G401.6 (cell line): Measurements from ENCODE around the gene PRH1.

Experiments
- FAIRE-seq: peaks from 2 replicates; lab custom pipeline; 2012; peaks lifted over from hg19 to GRCh38; lab: Jason Lieb, UNC

The PRH1 gene

DNA sequence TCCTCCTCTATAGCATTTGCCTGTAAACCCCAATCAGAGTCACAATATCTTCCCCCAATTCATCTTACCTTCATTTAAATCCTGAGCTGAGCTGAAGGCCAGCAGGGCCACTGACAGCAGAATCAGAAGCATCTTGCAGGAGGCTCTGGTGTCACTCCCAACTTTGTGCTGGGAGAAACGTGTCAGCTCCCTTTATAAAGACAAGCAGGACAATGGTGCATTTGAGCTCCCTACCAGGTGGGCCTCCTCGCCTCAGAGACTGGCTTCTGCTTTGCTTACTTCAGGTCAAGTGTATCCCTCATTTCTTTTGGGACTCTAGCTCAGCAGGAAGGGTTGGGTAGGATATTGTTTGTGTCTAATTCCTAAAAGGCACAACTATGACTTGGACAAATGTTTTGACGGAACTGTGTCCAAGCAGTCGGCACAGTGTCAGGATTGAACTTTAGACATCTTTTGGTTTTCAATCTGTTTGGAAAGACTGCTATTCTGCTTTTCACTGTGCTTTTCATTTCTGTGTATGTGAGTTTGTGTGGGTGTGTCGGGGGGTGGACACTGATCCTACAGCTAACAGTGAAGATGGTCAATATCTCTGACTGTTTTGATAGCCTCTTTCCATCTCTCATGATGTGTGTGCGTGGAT is at the start of gene PRH1:
PRH1 (minus strand) TSS at position 170 of the 640 bp plus-strand sequence; CDS start at position 132, 38 bp downstream.
- no peak for FAIRE-seq

DNA sequence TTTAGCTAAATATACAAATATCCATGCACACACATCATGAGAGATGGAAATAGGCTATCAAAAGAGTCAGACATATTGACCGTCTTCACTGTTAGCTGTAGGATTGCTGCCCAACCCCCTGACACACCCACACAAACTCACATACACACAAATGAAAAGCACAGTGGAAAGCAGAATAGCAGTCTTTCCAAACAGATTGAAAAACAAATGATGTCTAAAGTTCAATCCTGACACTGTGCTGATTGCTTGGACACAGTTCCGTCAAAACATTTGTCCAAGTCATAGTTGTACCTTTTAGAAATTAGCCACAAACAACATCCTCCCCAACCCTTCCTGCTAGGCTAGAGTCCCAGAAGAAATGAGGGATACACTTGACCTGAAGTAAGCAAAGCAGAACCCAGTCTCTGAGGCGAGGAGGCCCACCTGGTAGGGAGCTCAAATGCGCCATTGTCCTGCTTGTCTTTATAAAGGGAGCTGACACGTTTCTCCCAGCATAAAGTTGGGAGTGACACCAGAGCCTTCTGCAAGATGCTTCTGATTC is 44.8 kb upstream of the PRH1 start, which contains the start of gene PRH2:
PRH2 (plus strand) TSS at position 491 of the 541 bp plus-strand sequence; CDS start at position 529, 38 bp downstream.
- no peak for FAIRE-seq

DNA sequence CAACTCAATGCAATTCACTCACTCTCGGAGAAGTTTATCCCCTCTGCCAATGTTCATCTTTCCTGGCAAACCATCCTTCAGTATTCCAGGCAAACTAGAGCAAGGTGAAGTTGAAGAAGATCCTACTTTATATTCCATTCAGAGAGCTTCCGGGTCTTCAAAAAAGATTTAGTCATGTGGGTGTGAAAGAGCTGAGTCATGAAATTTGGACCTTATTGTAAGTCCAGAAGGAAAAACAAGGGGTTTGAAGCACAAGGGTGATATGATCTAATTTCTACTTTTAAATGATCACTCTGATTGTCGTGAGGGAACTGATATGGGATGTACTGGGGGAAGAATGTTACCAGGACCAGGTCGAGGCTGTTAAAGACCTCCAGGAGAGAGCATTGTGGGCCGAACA is 42.2 kb upstream of the PRH1 start:
- no peak for FAIRE-seq

DNA sequence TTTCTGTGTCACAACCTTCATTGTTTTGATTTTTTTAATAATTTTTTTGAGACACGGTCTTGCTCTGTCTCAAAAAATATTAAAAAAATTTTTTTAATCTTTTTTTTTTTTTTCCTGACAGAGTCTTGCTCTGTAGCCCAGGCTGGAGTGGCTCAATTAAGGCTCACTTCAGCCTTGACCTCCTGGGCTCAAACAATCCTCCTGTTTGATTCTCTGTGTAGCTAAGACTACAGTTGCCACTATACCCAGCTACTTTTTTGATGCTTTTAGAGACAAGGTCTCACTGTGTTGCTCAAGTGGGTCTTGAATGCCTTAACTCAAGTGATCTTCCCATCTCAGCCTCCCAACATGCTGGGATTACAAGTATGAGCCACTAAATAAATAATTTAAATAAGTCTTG is 35.8 kb upstream of the PRH1 start:
- FAIRE-seq: no peak

DNA sequence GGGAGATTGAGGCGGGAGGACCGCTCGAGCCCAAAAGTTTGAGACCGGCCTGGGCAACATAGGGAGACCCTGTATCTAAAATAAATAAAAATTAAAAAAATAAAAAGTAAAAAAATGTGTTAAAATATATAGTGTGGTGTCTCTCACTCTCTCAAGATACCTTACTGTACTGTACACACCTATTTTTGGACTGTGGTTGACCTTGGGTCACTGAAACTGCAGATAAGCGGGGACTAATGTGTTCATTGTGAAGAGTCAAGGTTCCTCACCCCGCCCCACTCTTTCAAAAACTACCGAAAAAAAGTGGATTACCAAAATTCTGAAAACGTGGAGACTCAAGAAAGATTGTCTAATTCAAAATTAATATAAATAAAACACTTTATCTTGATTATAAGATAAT is 26.3 kb upstream of the PRH1 start:
- FAIRE-seq: no peak

DNA sequence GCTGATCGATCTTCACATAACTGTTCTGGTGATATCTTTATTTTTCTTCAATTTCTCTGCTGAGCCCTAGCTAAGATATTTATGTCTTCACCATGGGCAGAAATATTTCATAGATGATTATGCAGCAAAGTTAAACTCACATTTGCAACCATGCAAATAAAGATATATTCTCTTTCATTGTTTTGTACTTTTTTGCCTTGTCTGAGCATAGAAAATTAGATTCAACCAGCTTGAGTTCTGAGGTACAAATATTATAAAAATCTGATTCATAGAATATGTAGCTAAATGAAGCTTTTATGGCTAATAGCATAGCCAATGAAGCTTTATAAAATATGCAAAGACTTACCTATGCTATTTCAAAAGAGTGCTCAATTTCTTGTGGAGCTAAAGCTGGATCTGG is 25.4 kb upstream of the PRH1 start, which contains the start of gene TAS2R13:
TAS2R13 (minus strand) TSS at position 101 of the 400 bp plus-strand sequence. CDS start 264 bp downstream, outside the sequence.
- FAIRE-seq: no peak

DNA sequence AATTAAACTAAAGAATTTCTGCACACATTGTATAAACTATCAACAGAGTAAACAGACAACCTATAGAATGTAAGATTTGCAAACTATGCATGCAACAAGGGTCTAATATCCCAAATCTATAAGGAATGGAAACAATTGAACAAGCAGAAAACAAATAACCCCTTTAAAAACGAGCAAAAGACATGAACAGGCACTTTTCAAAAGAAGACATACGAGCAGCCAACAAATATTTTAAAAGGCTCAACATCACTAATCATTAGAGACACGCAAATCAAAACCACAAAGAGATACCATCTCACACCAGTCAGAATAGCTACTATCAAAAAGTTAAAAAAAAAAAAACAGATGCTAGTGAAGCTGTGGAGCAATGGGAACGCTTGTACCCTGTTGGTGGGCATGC is 20.6 kb upstream of the PRH1 start:
- FAIRE-seq: no peak

DNA sequence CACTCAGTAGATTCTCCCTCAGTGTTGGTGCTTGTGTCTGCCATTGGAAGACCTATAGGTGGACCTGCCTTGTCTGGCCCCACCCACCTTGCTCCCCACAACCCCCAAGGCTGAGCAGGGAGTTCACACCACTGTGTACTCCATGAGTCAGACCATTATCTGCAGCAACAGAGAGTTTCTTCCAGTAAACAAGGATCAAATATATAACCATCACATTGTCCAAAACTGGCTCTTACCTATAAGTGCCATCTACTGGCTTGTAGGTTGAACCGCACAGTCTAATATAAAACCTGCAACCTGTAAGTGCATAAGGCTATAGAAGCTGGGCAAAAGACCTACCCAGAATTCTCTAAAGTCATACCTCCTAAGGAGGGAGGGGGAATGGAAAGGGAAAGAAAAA is 17.4 kb upstream of the PRH1 start:
- no peak for FAIRE-seq

DNA sequence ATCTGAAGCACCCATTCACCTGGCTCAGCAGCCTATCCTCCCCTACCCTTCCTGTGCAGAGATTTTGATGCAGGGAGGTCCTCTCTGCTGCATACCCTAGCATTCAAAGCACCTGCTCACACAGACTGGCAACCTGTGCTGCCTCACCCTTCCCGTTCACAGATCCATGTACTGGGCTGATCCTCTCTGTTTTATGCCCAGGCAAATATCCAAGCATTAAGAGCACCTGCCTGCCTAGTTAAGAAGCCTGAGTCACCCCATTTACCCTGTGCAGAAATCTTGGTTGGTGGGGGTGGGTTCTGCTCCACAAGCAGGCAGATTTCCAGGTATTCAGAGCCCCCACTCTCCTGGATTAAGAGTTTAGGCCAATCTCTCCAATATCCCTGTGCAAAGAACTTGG is 16.9 kb upstream of the PRH1 start:
- no peak for FAIRE-seq

DNA sequence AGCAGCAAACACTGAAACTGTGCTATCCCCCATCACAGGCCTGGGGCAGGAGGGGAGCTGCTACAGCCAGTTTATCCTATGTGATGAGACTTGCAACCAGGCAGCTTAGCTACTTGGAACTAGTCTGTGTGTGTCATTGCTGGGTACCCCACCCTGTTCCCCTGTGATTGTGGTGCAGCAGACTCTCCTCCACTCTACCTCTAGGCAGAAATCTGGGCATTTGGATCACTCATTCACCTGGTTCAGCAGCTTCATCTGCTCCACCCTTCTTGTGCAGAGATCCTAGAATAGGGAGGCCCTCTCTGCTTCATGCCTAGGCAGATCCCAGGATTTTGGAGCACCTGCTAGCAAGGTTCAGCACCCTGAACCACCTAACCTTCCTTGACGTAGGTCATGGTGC is 16.5 kb upstream of the PRH1 start:
- FAIRE-seq: no peak

DNA sequence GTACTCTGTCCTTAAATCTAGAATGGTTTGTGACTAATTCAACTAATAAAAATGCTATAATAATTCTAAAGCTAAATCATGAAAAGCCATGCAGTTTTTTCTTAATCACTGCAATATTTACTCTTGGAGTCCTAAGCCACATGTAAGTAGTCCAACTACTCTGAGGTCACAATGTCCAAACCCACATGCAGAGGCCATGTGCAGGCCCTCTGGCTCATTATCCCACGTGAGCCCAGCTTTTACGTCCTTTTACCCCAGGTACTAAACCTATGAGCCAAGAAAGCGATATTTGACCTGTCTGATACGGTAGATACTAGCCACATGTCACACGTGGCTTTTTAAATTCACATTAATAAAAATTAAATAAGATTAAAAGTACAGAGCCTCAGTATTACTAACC is 12.8 kb upstream of the PRH1 start:
- FAIRE-seq: no peak

DNA sequence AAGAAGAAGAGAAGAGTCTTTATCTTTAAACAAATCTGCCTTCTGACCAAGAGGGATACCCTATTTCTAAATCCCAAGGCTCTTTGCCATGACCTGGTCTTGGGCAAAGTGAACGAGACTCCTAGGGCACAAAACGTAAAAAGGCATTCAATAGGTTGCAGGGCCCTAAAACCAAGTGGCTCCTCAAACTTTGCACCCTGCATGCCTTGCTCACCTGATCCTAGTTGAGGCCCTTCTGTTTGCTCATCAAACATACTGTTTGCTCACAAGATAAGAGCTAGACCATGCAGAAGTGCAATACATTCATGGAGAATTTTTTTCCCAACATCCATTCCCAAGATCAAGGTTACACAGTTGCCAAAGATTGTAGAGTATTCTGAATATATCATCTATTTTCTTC is 7.9 kb upstream of the PRH1 start:
- no peak for FAIRE-seq

DNA sequence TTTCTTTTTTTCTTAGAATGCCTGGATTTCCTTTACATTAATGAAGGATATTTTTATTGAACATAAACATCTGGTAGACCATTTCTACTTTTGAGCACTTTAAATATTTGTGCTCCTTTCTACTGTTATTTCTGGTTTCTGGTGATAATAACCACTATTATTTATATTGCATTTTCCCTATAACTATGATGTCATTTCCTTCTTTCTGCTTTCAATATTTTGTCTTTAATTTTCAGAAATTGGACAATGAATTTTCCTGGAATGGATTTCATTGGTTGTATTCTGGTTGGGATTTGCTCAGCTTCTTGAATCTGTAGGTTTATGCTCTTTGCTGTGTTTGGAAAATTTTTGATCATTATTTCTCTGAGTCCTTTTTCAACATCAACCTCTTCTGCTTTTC is 5.2 kb upstream of the PRH1 start:
- FAIRE-seq: no peak

DNA sequence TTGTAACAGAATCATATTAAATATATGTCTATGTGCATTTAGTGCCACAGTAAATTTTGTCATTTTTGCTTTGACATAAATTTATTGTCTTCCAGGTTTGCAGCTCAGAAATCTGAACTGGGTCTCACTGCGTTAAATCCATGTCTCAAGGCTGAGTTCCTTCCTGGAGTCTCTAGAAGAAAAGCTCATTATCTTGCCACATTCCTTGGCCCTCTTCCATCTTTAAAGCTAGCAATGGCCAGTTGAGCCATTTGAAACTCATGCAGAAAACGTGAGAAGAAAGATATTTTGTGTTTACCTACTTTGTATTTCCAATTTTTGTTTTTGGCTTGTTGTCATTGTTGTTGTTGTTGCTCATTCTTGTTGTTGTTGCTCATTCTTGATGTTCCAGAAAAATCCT is 10.7 kb downstream of the PRH1 start:
- FAIRE-seq: no peak

DNA sequence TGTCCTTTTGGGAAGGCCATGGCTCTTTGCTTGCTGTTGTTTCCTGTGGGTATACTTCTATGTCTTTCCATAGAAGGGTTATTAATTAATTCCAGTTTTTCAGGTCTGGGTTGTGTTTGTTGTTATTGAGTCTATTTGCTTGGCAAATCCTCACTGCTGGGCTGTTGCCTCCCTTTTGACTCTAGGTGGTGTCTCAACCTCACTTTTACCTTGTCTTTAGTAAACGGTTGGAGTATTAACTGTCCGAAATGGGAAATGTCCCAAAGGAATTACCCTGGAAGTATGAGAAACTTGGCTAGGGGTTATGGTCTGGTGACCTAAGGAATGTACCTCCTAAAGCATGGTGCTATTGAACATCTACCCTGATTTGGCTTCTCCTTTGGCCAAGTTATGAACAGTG is 16.7 kb downstream of the PRH1 start:
- no peak for FAIRE-seq

DNA sequence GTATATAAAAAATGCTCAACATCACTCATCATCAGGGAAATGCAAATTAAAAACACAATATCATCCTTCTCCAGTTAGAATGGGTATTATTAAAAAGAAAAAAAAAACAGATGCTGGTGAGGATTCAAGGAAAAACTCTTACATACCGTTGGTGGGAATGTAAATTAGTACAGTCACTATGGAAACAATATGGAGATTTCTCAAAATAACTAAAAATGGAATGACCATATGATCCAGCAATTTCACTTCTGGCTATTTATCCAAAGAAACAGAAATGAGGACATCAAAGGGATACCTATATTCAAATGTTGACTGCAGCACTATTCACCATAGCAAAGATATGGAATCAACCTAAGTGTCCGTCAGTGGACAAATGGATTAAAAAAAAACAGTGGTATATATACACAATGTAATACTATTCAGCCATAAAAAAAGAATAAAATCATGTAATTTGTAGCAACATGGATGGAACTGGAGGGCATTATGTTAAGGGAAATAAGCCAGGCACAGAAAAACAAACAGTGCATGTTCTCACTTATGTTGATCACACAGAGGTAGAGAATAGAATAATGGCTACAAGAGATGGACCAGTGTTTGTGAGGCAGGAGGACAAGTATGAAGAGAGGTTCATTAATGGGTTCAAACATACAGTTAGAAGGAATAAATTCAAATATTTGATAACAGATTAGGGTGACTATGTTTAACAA is 20.4 kb downstream of the PRH1 start:
- no peak for FAIRE-seq

DNA sequence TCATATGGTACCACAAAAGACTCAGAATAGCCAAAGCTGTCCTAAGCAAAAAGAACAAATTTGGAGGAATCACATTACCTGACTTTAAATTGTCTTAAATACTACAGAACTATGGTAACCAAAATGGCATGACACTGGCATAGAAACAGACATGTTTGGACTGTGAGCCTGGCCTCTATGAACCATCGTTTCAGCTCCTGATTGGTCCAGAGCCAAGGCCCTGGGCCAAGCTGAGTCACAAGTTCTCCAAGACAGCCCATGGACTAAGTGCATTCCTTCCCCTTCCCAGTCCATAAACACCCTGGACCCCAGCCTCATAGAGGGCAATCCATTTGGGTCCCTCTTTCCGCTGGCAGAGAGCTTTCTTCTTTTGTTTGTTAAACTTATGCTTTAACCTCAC is 22.7 kb downstream of the PRH1 start:
- FAIRE-seq: no peak

DNA sequence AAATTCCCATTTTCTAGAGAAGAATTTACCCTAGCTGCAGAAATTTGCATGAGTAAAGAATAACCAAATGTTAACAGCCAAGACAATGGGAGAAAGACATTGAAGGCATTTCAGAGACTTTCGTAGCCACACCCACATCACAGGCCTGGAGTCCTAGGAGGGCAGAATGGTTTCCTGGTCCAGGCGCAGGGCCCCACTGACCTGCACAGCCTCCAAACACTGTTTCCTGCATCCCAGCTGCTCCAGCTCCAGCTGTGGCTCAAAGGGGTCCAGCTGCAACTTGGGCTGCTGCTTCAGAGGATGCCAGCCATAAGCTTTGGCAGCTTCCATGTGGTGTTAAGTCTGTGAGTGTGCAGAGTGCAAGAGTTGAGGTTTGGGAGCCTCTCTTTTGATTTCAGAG is 28.2 kb downstream of the PRH1 start:
- FAIRE-seq: no peak

DNA sequence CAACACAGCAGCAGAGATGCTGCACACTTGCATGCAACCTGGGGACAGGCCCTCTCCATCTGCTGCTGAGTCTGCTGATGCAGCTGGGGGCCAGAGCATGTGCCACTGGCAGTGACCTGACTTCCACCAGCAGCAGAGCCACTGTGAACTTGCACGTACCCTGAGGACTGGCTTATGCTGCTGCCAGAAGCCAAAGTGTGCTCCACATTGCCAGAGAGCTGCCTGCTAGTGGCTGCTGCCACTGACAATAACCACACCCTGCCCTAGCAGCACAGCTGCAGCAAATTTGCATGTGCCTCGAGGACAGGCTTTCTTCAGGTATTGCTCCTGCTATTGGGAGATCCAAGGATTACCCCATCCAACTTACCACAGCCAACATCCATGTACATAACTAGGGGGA is 30.3 kb downstream of the PRH1 start:
- FAIRE-seq: no peak

DNA sequence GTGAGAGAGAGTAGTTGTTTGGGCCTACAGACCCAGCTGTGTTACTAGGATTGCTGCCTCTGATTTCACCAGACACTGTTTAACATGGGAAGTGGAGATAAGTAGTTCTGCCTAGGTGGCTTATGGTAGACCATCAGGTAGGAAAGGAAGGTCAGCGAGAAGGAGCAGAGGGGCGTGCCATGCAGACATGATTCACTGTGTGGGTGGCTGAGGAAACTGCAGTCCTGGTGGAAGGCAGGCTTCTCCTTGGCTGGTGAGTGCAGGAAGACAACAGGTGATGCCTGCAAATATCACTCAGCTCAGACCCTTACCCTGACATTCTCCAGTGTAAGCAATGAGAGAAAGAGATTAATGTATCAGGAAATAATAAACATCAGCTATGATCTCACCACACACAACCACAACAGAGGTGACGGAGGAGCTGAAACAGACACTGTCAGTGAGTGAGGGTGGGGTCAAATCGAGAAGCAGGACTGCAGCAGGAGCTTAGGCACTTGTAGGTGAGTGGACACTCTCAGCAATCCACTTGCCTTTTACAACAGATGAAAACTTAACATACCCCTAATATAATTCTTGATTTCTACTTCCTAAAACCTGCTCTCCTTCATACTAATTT is 32.7 kb downstream of the PRH1 start:
- FAIRE-seq: no peak

DNA sequence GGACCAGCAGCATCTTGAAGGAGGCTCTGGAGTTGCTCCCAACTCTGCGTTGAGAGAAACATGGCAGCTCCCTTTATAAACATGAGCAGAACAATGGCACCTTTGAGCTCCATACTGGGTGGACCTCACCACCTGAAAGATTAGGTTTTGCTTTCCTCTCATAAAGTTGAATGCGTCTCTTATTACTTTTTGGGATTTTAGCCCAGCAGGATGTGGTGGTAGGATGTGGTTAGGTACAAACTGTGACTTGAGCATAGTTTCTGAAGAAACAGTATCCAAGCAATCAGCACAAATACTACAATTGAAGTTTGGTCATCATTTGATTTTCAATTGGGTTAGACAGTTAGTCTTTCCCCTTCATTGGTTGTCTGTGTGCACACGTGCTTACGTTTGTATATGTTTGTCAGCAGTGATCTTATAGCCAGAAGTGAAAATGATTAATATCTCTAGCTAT is 34.6 kb downstream of the PRH1 start, which contains the start of gene PRR4:
PRR4 (minus strand) TSS at position 51 of the 454 bp plus-strand sequence; CDS start at position 13, 38 bp downstream.
- no peak for FAIRE-seq

DNA sequence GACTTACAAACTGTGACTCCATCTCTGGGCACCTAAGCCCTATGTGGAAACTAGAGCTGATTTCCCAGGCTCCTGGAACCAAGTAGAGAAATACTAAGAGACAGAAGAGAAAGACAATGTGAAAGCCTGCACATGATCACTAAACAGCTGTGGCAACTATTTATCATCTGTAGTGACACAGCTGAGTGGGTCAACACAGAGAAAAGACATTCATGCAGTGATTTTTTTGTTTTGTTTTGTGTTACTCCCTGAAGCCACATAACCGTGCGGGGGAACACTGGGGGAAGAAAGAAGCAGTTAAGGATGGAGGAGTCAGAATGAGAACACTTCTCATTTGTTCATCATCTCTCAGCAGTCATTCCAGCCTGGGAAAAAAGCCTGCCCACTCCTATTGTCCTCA is 36.3 kb downstream of the PRH1 start:
- FAIRE-seq: no peak

DNA sequence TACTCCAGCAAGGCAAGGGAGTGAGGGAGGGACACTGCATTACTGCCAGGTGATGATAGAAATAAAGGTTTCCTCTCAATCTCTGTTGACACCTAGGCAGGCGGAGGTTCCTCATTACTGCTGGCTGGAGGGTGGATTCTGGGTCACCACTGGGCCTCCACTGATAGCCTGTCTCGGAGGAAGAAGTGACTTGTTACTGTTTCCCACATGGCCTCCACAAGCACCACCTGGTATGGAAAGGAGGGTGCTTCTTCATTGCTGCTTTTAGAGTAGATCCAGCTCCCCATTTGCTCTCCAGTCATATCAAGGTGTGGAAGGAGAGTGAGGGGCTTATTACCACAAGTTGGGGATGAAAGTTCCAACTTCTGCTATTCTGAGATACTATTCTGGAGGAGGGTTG is 41.2 kb downstream of the PRH1 start:
- no peak for FAIRE-seq
